AG09309 (cell line): ENCODE measurements around the gene RAB35.

Experiments used
- DNase-seq: peaks from one replicate; pipeline ENCODE4 v3.0.0-alpha.2; 2010; ENCODE audit warnings: low read depth
- H3K4me3 ChIP-seq: 2 replicates; pipeline ENCODE4 v1.5.1; 2011; ENCODE audit warnings: mild to moderate bottlenecking, low read depth, low read length, moderate library complexity; ENCODE audit not compliant: control insufficient read depth
- CTCF ChIP-seq: IDR thresholded peaks from 2 replicates; pipeline ENCODE4 v1.5.1; 2011; ENCODE audit warnings: mild to moderate bottlenecking, low read depth, low read length, inconsistent platforms; ENCODE audit not compliant: insufficient read depth, control insufficient read depth; ENCODE audit errors: missing control alignments

RAB35 gene

DNA sequence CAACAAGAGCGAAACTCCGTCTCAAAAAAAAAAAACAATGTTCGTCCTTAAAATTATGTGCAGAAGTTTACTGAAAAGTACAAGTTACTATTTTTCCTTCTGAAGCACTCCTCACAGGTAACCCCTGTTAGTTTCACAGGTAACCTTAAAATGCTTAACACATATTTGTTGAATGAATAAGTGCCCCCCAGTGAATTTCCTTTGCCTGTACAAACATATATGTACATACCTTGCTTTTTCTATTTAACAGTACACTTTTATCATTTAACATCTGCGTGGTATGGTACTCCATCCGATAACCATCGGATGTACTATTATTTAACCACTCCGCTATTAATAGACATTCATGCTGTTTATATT, 1.4 kb upstream of the RAB35 start:
- no peak for DNase-seq
- TF ChIP-seq CTCF = no peak

DNA sequence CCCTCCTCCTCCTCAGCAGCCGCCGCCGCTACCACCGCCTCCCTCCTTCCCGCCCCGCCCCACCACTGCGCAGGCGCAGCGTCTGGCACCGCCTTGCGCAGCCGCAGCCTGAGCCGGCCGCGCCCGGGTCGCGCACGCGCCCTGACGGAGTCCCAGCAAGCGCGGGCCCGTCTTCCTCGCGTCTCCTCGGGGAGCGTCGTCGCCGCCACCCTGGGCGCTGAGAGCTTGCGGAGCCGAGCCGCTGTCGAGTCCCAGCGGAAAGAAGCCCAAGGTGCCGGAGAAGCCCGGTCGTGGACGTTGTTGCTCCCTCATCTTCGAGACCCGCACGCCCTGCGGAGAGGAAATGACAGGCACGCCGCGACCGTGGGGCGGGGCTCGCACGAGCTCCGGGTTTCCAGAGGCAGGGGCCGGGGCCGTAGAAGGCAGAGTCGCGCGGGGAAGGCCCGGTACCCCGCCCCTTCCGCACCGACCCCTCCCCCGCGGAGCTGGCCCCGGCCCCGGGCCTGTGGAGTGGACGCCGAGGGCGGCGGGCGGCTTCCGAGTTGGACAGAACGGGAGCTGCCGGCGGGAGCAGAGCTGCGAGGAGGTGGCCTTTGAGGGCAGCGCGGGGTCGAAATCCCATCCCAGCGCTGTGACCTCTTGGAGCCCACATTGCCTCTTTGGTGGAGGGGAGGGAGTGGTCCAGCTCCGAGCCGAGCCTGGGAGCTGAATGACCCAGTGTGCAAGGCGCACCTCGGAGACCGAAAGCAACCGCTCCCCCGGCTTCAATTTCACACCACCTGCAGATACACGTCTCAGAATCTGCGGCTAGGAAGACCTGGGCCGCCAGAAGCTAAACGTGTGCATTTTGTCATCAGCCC, 469 bp upstream of the RAB35 start:
- peak; percentile 46 for DNase-seq
- no peak for TF ChIP-seq CTCF
- H3K4me3 ChIP-seq = peak overlapping the region; percentile 96

More for the DNA sequence above, 1.4 kb upstream of the RAB35 start:
- H3K4me3 ChIP-seq = peak overlapping the region; percentile 96

DNA sequence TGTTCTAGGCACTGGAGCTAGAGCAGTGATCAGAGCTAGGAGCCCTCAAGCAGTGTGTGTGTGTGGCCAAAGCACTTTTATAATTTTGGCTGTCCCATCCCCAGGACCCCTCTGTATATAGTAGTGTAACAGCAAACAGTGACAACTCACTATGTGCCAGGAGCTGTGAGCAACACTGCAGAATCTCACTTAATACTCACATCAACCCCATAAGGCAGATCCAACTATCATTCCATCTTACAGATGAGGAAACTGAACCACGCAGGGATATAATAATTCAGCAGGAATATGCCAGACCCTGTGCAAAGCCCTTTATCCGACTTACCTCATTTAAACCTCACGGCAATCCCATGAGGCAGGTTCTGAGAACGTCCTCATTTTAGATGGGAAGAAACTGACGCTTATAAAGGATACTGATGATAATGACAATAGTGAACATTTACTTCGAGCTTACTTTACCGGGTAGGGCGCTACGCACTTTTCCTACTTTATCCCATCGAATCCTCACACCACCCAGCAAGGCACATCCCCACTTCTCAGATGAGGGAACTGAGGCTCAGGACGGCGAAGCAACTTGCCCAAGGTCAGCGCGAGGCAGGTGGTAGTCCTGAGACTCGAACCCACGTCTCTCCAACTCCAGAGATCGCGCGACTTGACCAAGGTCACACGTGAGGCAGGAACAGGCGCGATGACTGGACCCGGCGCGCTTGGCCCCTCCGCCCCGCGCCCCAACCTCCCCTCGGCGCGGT, 687 bp downstream of the RAB35 start:
- no peak for TF ChIP-seq CTCF
- no peak for DNase-seq
- H3K4me3 ChIP-seq = peak overlapping the region; percentile 96

DNA sequence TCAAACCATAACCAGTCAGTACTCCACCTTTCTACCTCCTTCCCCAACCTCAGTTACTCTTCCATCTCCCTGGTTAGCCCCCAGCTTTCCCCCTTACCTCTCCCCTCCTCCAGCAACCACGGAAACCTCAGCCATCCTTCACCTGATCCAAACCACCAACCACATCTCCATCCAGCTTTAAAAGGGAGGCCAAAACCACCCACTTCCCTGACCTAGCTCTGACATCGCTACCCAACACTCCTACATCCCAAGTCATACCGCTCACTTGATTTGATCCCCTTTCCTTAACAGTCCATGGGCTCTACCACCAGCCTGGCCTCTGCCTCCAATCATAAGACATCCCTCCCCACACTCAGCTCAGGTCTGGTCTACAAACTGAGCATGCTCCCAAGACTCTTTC, 1.5 kb downstream of the RAB35 start:
- no peak for DNase-seq
- TF ChIP-seq CTCF = no peak
- H3K4me3 ChIP-seq = peak overlapping the region; percentile 96

GRCh38 chr12:120110550-120111501, 5.7 kb downstream of the RAB35 start:
- TF ChIP-seq CTCF = no peak
- no peak overlapping the region for H3K4me3 ChIP-seq
- DNase-seq = no peak
